Heart right ventricle (tissue), 16 donors: Measurements from ENCODE around the gene SVOP. TPM values are rescaled to one million over a fixed set of nuclear protein-coding genes. Genes with fewer than 3 reads are reported as not detected.

Experiments used
- ATAC-seq, 8 donors: fragments of 200-7000 bp; cut with Tn5 transposase; one replicate each; pipeline ENCODE4 v1.9.1; 2020; ENCODE audit warnings: mild to moderate bottlenecking in 8 of 8, moderate library complexity in 8 of 8, moderate number of reproducible peaks in 1 of 8
- DNase-seq, 2 donors: peaks; one replicate each; pipeline ENCODE4 v3.0.0-alpha.2; 2020
- H3K27ac ChIP-seq, 10 donors: fragments of 200-600 bp; sonication (generic) in 2 of 10; one replicate each; pipeline versions ENCODE4 v1.5.0 to v1.8.0; 2020 to 2022; ENCODE audit warnings: mild to moderate bottlenecking in 3 of 10
- H3K27me3 ChIP-seq, 7 donors: fragments of 200-600 bp; one replicate each; pipeline ENCODE4 v1.8.0; 2021 to 2022; ENCODE audit warnings: mild to moderate bottlenecking in 2 of 7
- H3K36me3 ChIP-seq, 9 donors: fragments of 200-600 bp; sonication (generic) in 1 of 9; one replicate each; pipeline versions ENCODE4 v1.5.0 to v1.8.0; 2020 to 2022; ENCODE audit warnings: mild to moderate bottlenecking in 2 of 9
- H3K4me1 ChIP-seq, 9 donors: fragments of 200-600 bp; sonication (generic) in 1 of 9; one replicate each; pipeline versions ENCODE4 v1.5.0 to v1.8.0; 2020 to 2022; ENCODE audit warnings: mild to moderate bottlenecking in 4 of 9
- H3K4me3 ChIP-seq, 10 donors: fragments of 200-600 bp; sonication (generic) in 2 of 10; one replicate each; pipeline versions ENCODE4 v1.5.0 to v1.8.0; 2020 to 2022; ENCODE audit warnings: mild to moderate bottlenecking in 7 of 10, moderate library complexity in 2 of 10
- H3K9me3 ChIP-seq, 11 donors: fragments of 200-600 bp in 10 of 11; sonication (generic) in 2 of 11; one replicate each; pipeline versions ENCODE4 v1.5.0 to v1.8.0; 2013 to 2022; ENCODE audit warnings: mild to moderate bottlenecking in 2 of 11, control low read depth in 1 of 11, moderate library complexity in 1 of 11
- CTCF ChIP-seq, 9 donors: fragments of 200-600 bp; sonication (generic) in 2 of 9; IDR thresholded peaks; one replicate each; pipeline versions ENCODE4 v1.5.0 to v1.8.0; 2021 to 2022; ENCODE audit warnings: antibody characterized with exemption in 9 of 9, mild to moderate bottlenecking in 5 of 9, moderate library complexity in 1 of 9
- WGBS, 2 donors: extraction: QIAGEN DNeasy Blood & Tissue Kit; methylation state at CpG; one replicate each; pipeline ENCODE4 v1.1.7; 2013; ENCODE audit warnings: inconsistent platforms in 1 of 2; 5-methylcytosine and 5-hydroxymethylcytosine counted together
- intact Hi-C, 10 donors: fragments of 100-400 bp; cut with DNase I; formaldehyde crosslinking; loops; one replicate each; pipeline versions ENCODE4 v1.11.1 to v1.14.2; 2022
- polyA plus RNA-seq, 2 donors: library from polyadenylated mRNA; stranded (reverse); fragments of 200-250 nt; gene quantifications; one replicate each; pipeline ENCODE4 v1.2.3, GENCODE V29; 2013
- total RNA-seq, 10 donors: library from RNA; stranded (reverse); fragmentation: NEBNext Ultra II Directional in 3 of 10; extraction: Animal tissue kit (Norgen Biotek cat#: 25700) in 3 of 10; gene quantifications; one replicate each; pipeline versions ENCODE4 v1.2.1 to v1.2.4, GENCODE V29; 2021 to 2023
- donor health status: Arrhythmogenic right ventricular cardiomyopathy.
- donor health status: ischemic (EF 13 %, LVEDD 7.1; RV severe dilation, severe dysfunction).
- donor health status: healthy with polysubstance abuse.
- donor health status: DM: no; HTN: yes; CAD: no.
- donor health status: DM: no; HTN: no; CAD: no.
- donor health status: ischemic (EF 25% LVEDD 6.9; RV normal size, moderate dysfunction).
- donor health status: ischemic (EF 25% LVEDD 5.7; RV mildly dilated, moderate dysfunction).
- donor health status: healthy.
- donor health status: DM: yes; HTN: yes; CAD: no.
- donor health status: Ischemic cardiomyopathy.
- donor health status: ischemic (EF 35%, LVEDD 5.7; RV mildly dilated, moderate dysfunction).
- donor health status: nonischemic (EF 11% LVEDD 7.7; RV severe dilation, severe dysfunction).
- donor health status: DM: yes; HTN: yes; CAD: no.
- donor health status: PGD.
- donor health status: ischemic (EF 29% LVEDD 5.4; RV normal size, mild dysfunction).
- donor health status: nonischemic (EF 23%, LVEDD 6.1; RV moderate dilation, normal function).

The SVOP gene
- total and polyA plus RNA-seq, 12 donors = 0.17 to 2.8 (median 2.0) TPM

- intact Hi-C loops = loop anchor here in 2 of 10 donors (10.0 kb wide), 1 partner anchor 215 kb away; the partner anchor contains the start of genes ALKBH2 (in 2 of the 2) and UNG (in 2 of the 2)
These were observed 141.1 kb downstream of the SVOP start, which contains the start of gene DAO for GRCh38 chr12:108879615-108880254. Gene DAO, plus strand, starts transcription at chr12:108880092. Its CDS starts 4,915 bp downstream, at chr12:108885007.

GRCh38 chr12:108876550-108876949 is 144.3 kb downstream of the SVOP start:
- WGBS, 2 donors = 89 to 94% methylated on average over 3 of the region's 3 CpGs

More at GRCh38 chr12:108879615-108880254, 141.1 kb downstream of the SVOP start, which contains the start of gene DAO:
- no peak within 1 kb of the TSS for H3K4me3 ChIP-seq
- DNase-seq (no peak), ATAC-seq (no peak)
- TF ChIP-seq CTCF (IDR thresholded peaks at IDR 0.05) = no peak
- H3K27me3 ChIP-seq = no peaks in the 10 kb centered on the region
- peaks cover 0 to 10% (median 0%) of the 10 kb centered on the region in 9 donors for H3K4me1 ChIP-seq
- H3K9me3 ChIP-seq = peaks cover 0 to 3% (median 0%) of the 10 kb centered on the region in 11 donors
- H3K36me3 ChIP-seq = no peaks in the 10 kb centered on the region
- no peak within 1 kb of the TSS for H3K27ac ChIP-seq
- 58 to 70% methylated on average over 16 of the region's 16 CpGs for whole genome bisulfite sequencing, 2 donors

GRCh38 chr12:108875682-108876361 is 145.0 kb downstream of the SVOP start:
- no peaks in the 10 kb centered on the region for H3K4me1 ChIP-seq
- no peaks in the 10 kb centered on the region for H3K36me3 ChIP-seq
- peaks cover 0 to 3% (median 0%) of the 10 kb centered on the region in 11 donors for H3K9me3 ChIP-seq
- no peak overlapping the region for H3K27ac ChIP-seq
- TF ChIP-seq CTCF (IDR thresholded peaks at IDR 0.05) = no peak
- H3K4me3 ChIP-seq = no peak overlapping the region
- 79 to 84% methylated on average over 3 of the region's 3 CpGs for WGBS, 2 donors
- intact Hi-C loops = no loop called here
- no peak for ATAC-seq
- DNase-seq = no peak
- no peaks in the 10 kb centered on the region for H3K27me3 ChIP-seq

More at GRCh38 chr12:108876550-108876949, 144.3 kb downstream of the SVOP start:
- no peak for DNase-seq
- ATAC-seq = no peak
- Histone ChIP-seq H3K4me1 (no peaks in the 10 kb centered on the region), H3K9me3 (peaks cover 0 to 3% (median 0%) of the 10 kb centered on the region in 11 donors), H3K4me3 (no peak overlapping the region), H3K36me3 (no peaks in the 10 kb centered on the region), H3K27ac (no peak overlapping the region), H3K27me3 (no peaks in the 10 kb centered on the region)
- intact Hi-C loops = no loop called here
- TF ChIP-seq CTCF (IDR thresholded peaks at IDR 0.05) = no peak

GRCh38 chr12:108875280-108875679 is 145.6 kb downstream of the SVOP start:
- TF ChIP-seq CTCF (IDR thresholded peaks at IDR 0.05) = no peak
- Histone ChIP-seq H3K9me3 (peaks cover 0 to 3% (median 0%) of the 10 kb centered on the region in 11 donors), H3K27me3 (no peaks in the 10 kb centered on the region), H3K27ac (no peak overlapping the region), H3K4me3 (no peak overlapping the region), H3K4me1 (no peaks in the 10 kb centered on the region), H3K36me3 (no peaks in the 10 kb centered on the region)
- intact Hi-C loops = no loop called here
- WGBS, 2 donors = 31 to 38% methylated on average over 1 of the region's 1 CpG
- ATAC-seq (no peak), DNase-seq (no peak)
